ENCODE results near the gene ANKRD11.

Gene ANKRD11

GRCh38 chr16:89288966-89289365 is 201.4 kb downstream of the ANKRD11 start:
- H3K79me2 ChIP-seq (ENCODE audit: insufficient read depth, low read length): 0 out of 2 replicates have a peak, but pooled peaks cover 4% of the 10 kb centered on the region
- no peaks in the 10 kb centered on the region for H3F3A ChIP-seq (ENCODE audit: insufficient read depth)
- peaks cover 6% of the 10 kb centered on the region; the same call in 1 of the 2 replicates for H3K36me3 ChIP-seq (ENCODE audit: low read length)
- H3K9ac ChIP-seq (ENCODE audit: low read length): no peak overlapping the region
- no peaks in the 10 kb centered on the region for H3K27me3 ChIP-seq (ENCODE audit: low read length)
- H3K9me2 ChIP-seq (replicated peaks; ENCODE audit: insufficient read depth, low read length): no peaks in the 10 kb centered on the region
- H4K20me1 ChIP-seq (ENCODE audit: low read depth, low read length): no peaks in the 10 kb centered on the region
- H3K4me3 ChIP-seq (ENCODE audit: insufficient read depth, low read length, poor library complexity, severe bottlenecking): no peak overlapping the region
- H2AFZ ChIP-seq (ENCODE audit: low read depth, low read length, severe bottlenecking): no peak overlapping the region
- TF ChIP-seq EZH2phosphoT487 (conservative IDR thresholded peaks at IDR 0.05; ENCODE audit: low read length): no peak
- TF ChIP-seq, protein P1, sequence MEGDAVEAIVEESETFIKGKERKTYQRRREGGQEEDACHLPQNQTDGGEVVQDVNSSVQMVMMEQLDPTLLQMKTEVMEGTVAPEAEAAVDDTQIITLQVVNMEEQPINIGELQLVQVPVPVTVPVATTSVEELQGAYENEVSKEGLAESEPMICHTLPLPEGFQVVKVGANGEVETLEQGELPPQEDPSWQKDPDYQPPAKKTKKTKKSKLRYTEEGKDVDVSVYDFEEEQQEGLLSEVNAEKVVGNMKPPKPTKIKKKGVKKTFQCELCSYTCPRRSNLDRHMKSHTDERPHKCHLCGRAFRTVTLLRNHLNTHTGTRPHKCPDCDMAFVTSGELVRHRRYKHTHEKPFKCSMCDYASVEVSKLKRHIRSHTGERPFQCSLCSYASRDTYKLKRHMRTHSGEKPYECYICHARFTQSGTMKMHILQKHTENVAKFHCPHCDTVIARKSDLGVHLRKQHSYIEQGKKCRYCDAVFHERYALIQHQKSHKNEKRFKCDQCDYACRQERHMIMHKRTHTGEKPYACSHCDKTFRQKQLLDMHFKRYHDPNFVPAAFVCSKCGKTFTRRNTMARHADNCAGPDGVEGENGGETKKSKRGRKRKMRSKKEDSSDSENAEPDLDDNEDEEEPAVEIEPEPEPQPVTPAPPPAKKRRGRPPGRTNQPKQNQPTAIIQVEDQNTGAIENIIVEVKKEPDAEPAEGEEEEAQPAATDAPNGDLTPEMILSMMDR (IDR thresholded peaks at IDR 0.05; ENCODE audit: insufficient read depth, low read length, poor library complexity, severe bottlenecking): no peak
- H3K27ac ChIP-seq (ENCODE audit: low read depth, low read length): no peak overlapping the region
- no peaks in the 10 kb centered on the region for H3K9me3 ChIP-seq (ENCODE audit: insufficient read depth, low read length)
- H3K4me2 ChIP-seq (ENCODE audit: low read depth, low read length, poor library complexity, severe bottlenecking): no peak overlapping the region

GRCh38 chr16:89288577-89288844 is 201.8 kb downstream of the ANKRD11 start:
- H3K9me3 ChIP-seq (ENCODE audit: insufficient read depth, low read length): no peaks in the 10 kb centered on the region
- no peaks in the 10 kb centered on the region for H3K27me3 ChIP-seq (ENCODE audit: low read length)
- 0 out of 2 replicates have a peak, but pooled peaks cover 4% of the 10 kb centered on the region for H3K79me2 ChIP-seq (ENCODE audit: insufficient read depth, low read length)
- H3K27ac ChIP-seq (ENCODE audit: low read depth, low read length): no peak overlapping the region
- H3K4me3 ChIP-seq (ENCODE audit: insufficient read depth, low read length, poor library complexity, severe bottlenecking): no peak overlapping the region
- H3K9me2 ChIP-seq (replicated peaks; ENCODE audit: insufficient read depth, low read length): no peaks in the 10 kb centered on the region
- TF ChIP-seq, protein P1 (IDR thresholded peaks at IDR 0.05; ENCODE audit: insufficient read depth, low read length, poor library complexity, severe bottlenecking): no peak
- TF ChIP-seq EZH2phosphoT487 (conservative IDR thresholded peaks at IDR 0.05; ENCODE audit: low read length): no peak
- peaks cover 6% of the 10 kb centered on the region; the same call in 1 of the 2 replicates for H3K36me3 ChIP-seq (ENCODE audit: low read length)
- H4K20me1 ChIP-seq (ENCODE audit: low read depth, low read length): no peaks in the 10 kb centered on the region
- no peaks in the 10 kb centered on the region for H3F3A ChIP-seq (ENCODE audit: insufficient read depth)
- H2AFZ ChIP-seq (ENCODE audit: low read depth, low read length, severe bottlenecking): no peak overlapping the region
- no peak overlapping the region for H3K4me2 ChIP-seq (ENCODE audit: low read depth, low read length, poor library complexity, severe bottlenecking)
- no peak overlapping the region for H3K9ac ChIP-seq (ENCODE audit: low read length)

DNA sequence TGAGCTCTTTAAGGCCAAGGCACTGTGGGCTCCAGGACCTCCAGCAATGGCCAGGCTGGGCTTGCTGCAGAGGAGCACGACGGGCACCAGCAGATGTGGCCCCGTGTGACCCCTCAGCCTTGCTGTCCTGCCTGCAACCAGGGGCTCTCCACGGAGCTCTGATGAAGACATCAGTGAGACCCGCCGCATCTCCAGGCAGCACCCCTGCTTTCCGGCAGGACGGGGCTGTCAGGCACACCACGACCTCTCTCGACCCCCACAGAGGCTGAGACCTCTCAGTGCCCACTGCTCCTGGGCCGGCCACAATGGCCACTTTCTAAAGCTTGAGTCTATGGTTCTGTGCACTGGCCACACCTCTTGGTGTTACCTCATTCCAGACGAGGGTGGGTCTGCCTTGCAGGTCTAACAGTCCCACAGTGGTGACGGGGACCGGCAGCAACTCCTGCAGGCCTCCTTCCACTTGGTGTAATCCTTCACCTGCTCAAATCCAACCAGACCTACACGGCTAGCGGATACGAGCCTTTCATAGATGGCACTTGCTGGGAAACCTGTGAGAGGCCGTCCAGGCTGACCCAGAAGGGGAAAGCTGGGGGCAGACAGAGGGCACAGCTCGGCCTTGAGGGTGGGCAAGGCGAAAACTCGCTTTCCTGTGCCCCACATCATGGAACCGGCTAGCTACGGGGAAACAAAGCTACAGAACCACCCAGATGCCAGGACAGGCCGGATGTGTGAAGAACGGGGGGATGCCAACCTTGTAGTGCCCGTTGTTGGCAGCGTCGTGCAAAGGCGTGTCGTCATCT is 202.4 kb downstream of the ANKRD11 start:
- Histone ChIP-seq H3K9me2 (replicated peaks; ENCODE audit: insufficient read depth, low read length) (no peaks in the 10 kb centered on the region), H3K9ac (ENCODE audit: low read length) (no peak overlapping the region), H3K27ac (ENCODE audit: low read depth, low read length) (no peak overlapping the region), H3K27me3 (ENCODE audit: low read length) (no peaks in the 10 kb centered on the region), H3F3A (ENCODE audit: insufficient read depth) (no peaks in the 10 kb centered on the region), H2AFZ (ENCODE audit: low read depth, low read length, severe bottlenecking) (no peak overlapping the region), H3K36me3 (ENCODE audit: low read length) (peaks cover 6% of the 10 kb centered on the region; the same call in 1 of the 2 replicates), H3K4me3 (ENCODE audit: insufficient read depth, low read length, poor library complexity, severe bottlenecking) (no peak overlapping the region), H4K20me1 (ENCODE audit: low read depth, low read length) (no peaks in the 10 kb centered on the region), H3K4me2 (ENCODE audit: low read depth, low read length, poor library complexity, severe bottlenecking) (no peak overlapping the region), H3K79me2 (ENCODE audit: insufficient read depth, low read length) (0 out of 2 replicates have a peak, but pooled peaks cover 4% of the 10 kb centered on the region), H3K9me3 (ENCODE audit: insufficient read depth, low read length) (no peaks in the 10 kb centered on the region)
- no peak for TF ChIP-seq EZH2phosphoT487 (conservative IDR thresholded peaks at IDR 0.05; ENCODE audit: low read length)
- TF ChIP-seq, protein P1 (IDR thresholded peaks at IDR 0.05; ENCODE audit: insufficient read depth, low read length, poor library complexity, severe bottlenecking): no peak

Data from SU-DHL-6 (cell line).